HCT116 (cell line): Measurements from ENCODE around the gene DCD.

Experiments used
- CTCF ChIP-seq, 3 experiments: fragments of 200-600 bp in 1 of 3; sonication (generic) in 1 of 3; IDR thresholded peaks in 2 of 3; conservative IDR thresholded peaks in 1 of 3; 2 replicates each; pipeline ENCODE4 v1.5.1; 2012 to 2017; ENCODE audit warnings: low read depth in 2 of 3, low read length in 2 of 3, antibody characterized with exemption in 1 of 3, borderline replicate concordance in 1 of 3, control low read depth in 1 of 3, mild to moderate bottlenecking in 1 of 3, mixed read lengths in 1 of 3, mixed run types in 1 of 3, moderate library complexity in 1 of 3; ENCODE audit not compliant: insufficient read depth in 1 of 3
- SRF ChIP-seq: IDR thresholded peaks from 2 replicates; pipeline ENCODE4 v1.6.1; 2012; ENCODE audit warnings: low read depth
- TF ChIP-seq, protein P1 (sequence below): IDR thresholded peaks from 2 replicates; pipeline ENCODE4 v1.6.1; 2012

- no peak for TF ChIP-seq SRF
- TF ChIP-seq, protein P1, sequence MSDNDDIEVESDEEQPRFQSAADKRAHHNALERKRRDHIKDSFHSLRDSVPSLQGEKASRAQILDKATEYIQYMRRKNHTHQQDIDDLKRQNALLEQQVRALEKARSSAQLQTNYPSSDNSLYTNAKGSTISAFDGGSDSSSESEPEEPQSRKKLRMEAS, result no peak
- TF ChIP-seq CTCF (IDR thresholded peaks at IDR 0.05 in 2 of 3, conservative IDR thresholded peaks at IDR 0.05 in 1 of 3; ENCODE audit: borderline replicate concordance in 1 of 3, insufficient read depth in 1 of 3, low read depth in 2 of 3, low read length in 2 of 3), result no peak
Measured at GRCh38 chr12:54602661-54603060, 45.5 kb downstream of the DCD start.
